DMS153 (cell line): ENCODE data around the gene FGD2.
"Not testable (repeated sequence)": the region's sequence is repeated elsewhere in the genome, so short reads cannot be mapped to it uniquely, and the experiment has no call there.

Experiments used
- DNase-seq: peaks from one replicate; lab custom pipeline; 2025; lab: John Stamatoyannopoulos, UW

FGD2 gene

DNA sequence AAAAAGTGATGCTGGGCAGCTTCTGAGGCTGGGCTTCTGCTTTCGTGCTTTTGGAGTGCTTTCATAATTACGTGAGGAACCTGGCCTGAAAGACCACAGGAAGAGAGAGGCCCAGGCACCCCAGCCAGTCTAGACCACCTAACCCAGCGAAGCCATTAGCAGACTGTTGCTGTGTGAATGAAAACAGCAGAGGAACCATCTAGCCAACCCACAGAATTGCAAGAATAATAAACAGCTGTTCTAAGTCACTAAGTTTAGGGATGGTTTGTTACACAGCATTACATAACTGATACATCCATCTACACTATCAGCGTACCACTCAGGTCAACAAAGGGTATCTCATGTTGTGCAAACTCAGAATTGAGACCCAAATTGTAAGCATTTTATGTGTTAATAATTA lies 34.5 kb downstream of the FGD2 start:
- DNase-seq = no peak

DNA sequence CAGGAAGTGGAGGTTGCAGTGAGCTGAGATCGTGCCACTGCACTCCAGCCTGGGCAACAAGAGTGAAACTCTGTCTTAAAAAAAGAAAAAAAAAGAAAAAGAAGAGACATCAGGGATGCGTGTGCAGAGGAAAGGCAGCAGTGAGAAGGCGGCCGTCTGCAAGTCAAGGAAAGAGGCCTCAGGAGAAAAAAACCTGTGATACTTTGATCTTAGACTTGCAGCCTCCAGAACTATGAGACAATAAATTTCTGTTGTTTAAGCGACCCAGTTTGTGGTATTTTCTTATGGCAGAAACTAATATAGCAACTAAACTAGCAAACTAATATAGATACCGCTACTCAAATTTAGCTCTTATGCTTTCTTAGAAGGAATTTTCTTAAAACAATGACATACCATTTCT lies 36.1 kb downstream of the FGD2 start:
- no peak for DNase-seq

DNA sequence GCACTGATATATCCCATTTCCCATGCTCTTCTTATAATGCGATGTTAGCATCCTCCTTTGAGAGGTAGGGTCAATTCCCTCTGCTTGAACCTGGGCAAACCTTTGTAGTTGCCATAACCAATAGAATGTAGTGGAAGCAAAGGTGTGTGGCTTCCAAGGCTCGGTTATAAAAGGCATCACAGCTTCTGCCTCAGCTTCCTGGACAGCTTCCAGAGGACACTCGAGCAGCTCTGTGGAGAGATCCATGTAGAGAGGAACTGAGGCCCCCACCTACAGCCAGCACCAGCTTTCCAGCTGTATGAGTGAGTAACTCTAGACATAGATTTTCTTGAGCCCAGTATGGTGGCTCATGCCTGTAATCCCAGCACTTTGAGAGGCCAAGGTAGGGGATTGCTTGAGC lies 36.7 kb downstream of the FGD2 start:
- DNase-seq = no peak

GRCh38 chr6:37043091-37043490 lies 37.6 kb downstream of the FGD2 start:
- DNase-seq = not testable (repeated sequence)

- DNase-seq = no peak
Observed at GRCh38 chr6:37047346-37047688, 41.9 kb downstream of the FGD2 start.

- DNase-seq = no peak
Observed at GRCh38 chr6:37047689-37048402, 42.4 kb downstream of the FGD2 start.

DNA sequence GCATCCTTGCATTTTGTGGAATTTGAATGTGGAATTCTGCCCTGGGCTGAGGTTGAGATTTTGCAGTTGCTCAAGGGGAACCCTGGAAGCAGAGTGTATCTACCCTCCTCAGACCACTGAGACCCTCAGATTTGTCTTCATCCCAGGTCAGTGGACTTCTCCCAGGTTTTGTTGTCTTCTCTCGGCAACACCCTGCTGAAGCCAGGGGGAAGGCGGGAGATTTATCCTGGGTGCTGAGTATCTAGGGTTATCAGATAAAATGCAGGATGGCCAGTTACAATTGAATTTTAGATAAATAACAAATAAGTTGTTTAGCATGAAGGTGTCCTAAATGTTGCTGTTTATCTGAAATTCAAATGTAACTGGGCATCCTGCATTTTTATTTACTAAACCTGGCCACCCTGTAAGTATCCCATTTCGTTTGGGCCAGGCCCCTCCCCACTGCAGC lies 43.0 kb downstream of the FGD2 start:
- no peak for DNase-seq

- DNase-seq = no peak
Observed at GRCh38 chr6:37048851-37049757, 43.6 kb downstream of the FGD2 start.

- no peak for DNase-seq
Observed at GRCh38 chr6:37049758-37050044, 44.2 kb downstream of the FGD2 start.

DNA sequence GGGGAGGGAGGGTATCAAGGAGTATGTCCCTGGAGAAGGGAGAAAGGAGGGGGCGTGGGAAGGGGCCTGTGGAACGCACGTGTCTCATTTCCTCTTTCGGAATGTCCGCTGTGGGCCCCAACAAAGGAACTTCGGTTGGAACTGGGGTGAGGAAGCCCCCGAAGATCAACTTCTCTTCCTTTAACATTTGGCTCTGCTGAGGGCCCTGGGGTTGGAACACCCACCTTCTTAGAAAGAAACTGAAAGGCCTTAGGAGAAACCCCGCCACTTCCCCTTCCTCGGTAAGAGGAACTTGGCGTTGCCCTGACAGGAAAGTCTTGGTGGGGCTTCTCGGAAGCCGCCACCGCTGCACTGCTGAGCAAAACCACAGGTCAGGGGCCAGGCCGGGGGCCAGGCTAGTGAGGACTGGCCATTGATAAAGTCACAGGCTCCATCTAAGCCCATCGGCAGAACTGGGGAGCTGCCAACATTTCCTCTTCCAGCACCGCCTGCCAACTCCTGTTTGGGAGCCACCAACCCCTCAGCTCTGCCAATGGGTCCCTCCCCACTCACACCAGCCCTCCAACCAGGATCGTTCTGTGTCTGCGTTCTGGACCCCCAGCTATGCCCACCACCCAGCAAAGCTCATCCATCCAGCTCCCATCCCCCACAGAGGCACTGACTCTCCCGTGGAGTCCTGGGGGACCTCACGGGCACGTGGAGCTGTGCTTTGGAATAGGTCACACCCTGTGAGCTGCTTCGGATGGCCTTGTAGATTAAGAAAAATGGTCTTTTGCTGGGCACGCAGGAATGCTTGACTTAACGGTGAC lies 44.8 kb downstream of the FGD2 start:
- no peak for DNase-seq

DNA sequence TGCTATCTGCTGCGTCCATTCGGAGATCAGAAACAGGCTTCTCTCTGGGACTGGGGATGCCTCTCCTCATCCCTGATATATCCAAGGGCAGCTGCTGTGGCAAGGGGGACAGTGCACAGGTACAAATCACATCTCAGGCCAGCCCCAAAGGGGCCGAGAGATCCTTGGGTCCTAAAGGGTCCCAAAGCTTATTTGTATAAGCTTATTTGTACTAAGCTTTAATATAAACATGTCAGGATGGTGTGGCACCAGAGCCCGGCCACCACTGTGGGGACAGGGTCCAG lies 45.3 kb downstream of the FGD2 start:
- no peak for DNase-seq

DNA sequence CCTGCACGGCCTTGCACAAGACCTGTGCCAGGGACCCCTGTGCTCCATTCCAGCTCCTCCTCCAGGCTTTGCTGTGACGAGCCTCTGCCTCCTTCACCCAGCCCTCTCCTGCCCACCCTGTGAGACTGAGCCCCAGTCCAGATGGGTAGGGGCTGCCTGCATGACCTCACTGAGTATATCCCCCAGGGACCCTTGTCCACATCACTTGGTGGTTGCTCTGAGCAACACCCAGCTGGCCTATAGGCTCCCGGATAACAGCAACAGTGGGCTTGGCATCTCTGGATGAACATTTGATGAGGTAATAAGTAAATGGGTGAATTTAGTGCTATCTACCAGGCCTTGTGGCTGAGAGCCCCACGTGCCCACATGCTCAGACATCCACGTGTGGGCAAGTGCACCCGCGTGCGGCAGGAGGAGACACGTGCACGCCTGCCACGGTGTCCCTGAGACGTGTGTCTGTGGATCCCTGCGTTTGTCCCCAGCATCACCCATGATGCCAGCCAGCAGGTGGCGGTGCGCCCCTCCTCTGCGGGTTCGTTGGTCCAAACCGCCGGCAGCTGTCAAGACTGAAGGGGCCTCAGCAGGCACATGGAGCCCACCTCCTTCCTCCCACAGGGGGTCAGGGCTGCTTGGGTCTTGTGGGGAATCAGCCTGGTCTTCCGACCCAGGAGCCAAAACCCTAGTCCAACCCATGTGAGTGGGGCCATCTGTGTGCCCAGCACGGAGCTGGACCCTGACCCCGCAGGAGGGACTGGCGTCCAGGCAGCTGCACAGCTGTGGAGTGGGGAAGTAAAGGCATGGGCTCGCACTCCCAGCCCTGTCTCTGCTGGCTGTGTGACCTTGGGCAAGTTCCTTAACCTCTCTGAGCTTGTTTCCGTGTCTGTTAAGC lies 45.9 kb downstream of the FGD2 start:
- DNase-seq = peak; percentile 31

- no peak for DNase-seq
Observed at GRCh38 chr6:37052027-37052628, 46.7 kb downstream of the FGD2 start.

DNA sequence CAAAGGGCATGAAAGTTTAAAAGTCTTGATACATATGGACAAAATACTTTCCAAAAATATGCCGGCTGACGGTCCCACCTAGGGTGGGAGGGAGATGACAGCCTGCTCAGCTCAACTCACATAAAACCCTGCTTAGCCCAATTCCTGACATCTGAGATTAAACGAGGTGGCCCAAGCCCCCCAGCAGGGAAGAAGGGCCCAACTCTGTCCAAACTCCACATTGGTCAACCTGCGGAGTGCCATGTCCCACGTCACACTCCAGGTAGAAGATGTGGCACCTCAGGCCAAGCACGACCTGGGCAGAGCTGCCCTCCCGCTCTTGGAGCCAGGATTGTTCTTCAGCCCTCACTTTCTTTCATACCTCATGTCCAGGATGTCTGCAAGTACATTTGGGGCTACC lies 48.2 kb downstream of the FGD2 start:
- DNase-seq = no peak

GRCh38 chr6:37054171-37054570 lies 48.7 kb downstream of the FGD2 start:
- no peak for DNase-seq

- no peak for DNase-seq
Observed at GRCh38 chr6:37054580-37054979, 49.1 kb downstream of the FGD2 start.

DNA sequence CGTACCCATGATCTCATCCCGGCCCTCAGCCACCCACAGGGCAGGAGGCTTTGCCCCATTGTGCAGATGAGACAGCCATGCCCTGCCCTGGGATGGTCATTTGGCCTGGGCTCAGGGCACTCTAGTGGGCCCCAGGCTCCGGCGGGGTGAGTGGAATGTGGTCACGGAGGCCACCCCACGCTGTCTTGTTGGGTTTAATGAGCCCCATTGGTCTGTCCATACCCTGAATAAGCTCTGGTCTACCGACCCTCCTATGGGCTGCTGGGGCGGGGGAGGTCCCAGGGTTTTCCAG lies 50.6 kb downstream of the FGD2 start:
- DNase-seq = no peak

DNA sequence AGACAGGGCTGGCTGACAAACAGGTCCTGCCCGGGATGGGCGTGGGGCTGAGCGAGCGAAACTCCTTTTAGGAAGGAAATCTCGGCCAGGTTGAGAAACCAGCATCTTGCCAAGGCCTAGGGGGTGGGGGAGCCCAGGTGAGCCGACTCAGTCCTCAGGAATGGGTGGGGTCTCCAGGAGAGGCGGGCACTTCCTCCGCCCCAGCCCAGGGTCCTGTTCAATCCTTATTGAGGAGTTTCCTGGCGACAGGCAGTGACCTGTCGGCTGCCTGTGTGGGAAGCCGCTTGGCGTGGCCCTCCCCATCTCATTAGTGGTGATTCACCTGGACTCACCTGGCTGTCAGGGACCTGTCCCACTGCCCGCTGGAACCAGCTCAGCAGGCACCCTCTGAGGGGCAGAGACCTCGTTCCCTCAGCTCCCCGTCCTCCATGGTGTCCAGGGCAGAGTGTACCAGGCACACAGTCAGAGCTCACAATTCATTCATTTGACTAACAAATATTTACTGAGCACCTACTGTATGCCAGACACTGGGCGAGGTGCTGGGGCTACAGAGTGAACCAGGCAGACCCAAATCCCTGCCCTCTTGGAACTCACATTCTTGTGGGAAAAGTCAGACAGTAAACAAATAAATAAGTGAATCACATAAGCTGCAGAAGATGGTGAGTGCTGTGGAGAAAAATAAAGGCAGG lies 51.1 kb downstream of the FGD2 start:
- no peak for DNase-seq

GRCh38 chr6:37057128-37057471 lies 51.6 kb downstream of the FGD2 start:
- DNase-seq = no peak

DNA sequence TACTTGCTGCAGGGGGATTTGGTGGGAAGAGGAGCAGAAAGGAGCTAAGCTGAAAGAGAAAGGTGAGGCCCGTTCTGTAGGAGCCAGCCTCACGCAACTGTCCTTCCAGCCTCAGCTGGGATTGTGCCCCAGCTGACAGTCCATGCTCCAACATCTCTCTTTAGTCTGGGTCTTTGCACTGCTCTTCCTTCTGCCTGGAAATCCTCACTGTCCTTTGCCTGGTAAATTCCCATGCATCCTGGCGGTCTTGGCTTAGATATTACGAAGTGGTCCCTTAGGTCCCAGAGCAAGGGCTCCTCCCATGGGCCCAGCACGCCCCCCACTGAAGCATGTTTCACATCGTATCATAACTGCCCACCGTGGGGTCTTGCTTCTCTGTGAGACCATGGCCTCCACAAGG lies 52.2 kb downstream of the FGD2 start:
- no peak for DNase-seq

DNA sequence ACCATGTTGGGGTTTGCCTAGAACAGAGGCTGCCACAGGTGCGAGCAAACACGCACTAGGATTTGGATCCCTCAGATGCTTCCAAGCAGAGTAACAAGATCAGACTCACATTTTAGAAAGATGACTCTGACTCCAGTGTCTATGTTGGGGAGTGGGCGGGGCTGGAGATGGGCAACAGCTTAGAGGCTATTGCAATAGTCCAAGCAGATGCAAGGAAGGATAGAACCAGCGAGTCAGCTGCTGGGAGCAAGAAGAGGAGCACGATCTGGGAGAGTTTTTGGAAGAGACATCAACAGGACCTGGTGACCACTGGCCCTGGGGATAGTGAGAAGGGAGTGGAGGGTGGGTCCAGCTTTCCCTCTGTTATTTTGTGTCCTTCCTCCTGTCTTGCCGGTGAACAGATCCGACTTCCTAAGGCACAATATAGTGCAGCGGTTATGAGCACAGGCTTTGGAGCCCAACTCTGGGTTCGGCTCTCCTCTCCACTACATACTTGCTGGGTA lies 52.7 kb downstream of the FGD2 start:
- no peak for DNase-seq
